Measurements from ENCODE around the gene GNPTG.

GNPTG gene

GRCh38 chr16:1375741-1376410, 24.1 kb downstream of the GNPTG start:
- FAIRE-seq, result no peak

GRCh38 chr16:1377406-1378010, 25.8 kb downstream of the GNPTG start:
- FAIRE-seq, result no peak

GRCh38 chr16:1378087-1378803, 26.5 kb downstream of the GNPTG start:
- FAIRE-seq, result no peak

- no peak for FAIRE-seq
Observed at GRCh38 chr16:1378804-1379303, 27.1 kb downstream of the GNPTG start.

GRCh38 chr16:1379304-1380076, 27.8 kb downstream of the GNPTG start:
- no peak for FAIRE-seq

GRCh38 chr16:1380195-1380594, 28.5 kb downstream of the GNPTG start:
- no peak for FAIRE-seq

GRCh38 chr16:1381612-1382406, 30.1 kb downstream of the GNPTG start:
- no peak for FAIRE-seq

GRCh38 chr16:1383556-1383955, 31.8 kb downstream of the GNPTG start:
- FAIRE-seq, result no peak

- FAIRE-seq, result no peak
Observed at GRCh38 chr16:1385232-1385631, 33.5 kb downstream of the GNPTG start.

GRCh38 chr16:1387331-1387730, 35.6 kb downstream of the GNPTG start:
- no peak for FAIRE-seq

GRCh38 chr16:1389762-1390161, 38.0 kb downstream of the GNPTG start:
- FAIRE-seq, result no peak

GRCh38 chr16:1390239-1390779, 38.6 kb downstream of the GNPTG start:
- FAIRE-seq, result no peak

GRCh38 chr16:1392826-1393225, 41.1 kb downstream of the GNPTG start:
- no peak for FAIRE-seq

- FAIRE-seq, result no peak
Observed at GRCh38 chr16:1393613-1394176, 42.0 kb downstream of the GNPTG start.

- FAIRE-seq, result no peak
Observed at GRCh38 chr16:1394367-1394951, 42.7 kb downstream of the GNPTG start.

- FAIRE-seq, result no peak
Observed at GRCh38 chr16:1395444-1396031, 43.8 kb downstream of the GNPTG start.

GRCh38 chr16:1397779-1398178, 46.0 kb downstream of the GNPTG start:
- FAIRE-seq, result no peak

- FAIRE-seq, result no peak
Observed at GRCh38 chr16:1398351-1398750, 46.6 kb downstream of the GNPTG start.

GRCh38 chr16:1398826-1399581, 47.3 kb downstream of the GNPTG start:
- FAIRE-seq, result no peak
